HG02798 (cell line): Measurements from ENCODE around the gene CAMK2B.
A peak's percentile ranks its signal among the peaks of the same experiment; 100 is the strongest.

Experiments used
- ATAC-seq: cut with Tn5 transposase; IDR thresholded peaks from one replicate; pipeline ENCODE4 v1.9.1; 2021; ENCODE audit warnings: mild to moderate bottlenecking; ENCODE audit not compliant: unreplicated experiment, poor library complexity

CAMK2B gene

GRCh38 chr7:44310221-44310848 lies 15.1 kb downstream of the CAMK2B start:
- ATAC-seq = no peak

DNA sequence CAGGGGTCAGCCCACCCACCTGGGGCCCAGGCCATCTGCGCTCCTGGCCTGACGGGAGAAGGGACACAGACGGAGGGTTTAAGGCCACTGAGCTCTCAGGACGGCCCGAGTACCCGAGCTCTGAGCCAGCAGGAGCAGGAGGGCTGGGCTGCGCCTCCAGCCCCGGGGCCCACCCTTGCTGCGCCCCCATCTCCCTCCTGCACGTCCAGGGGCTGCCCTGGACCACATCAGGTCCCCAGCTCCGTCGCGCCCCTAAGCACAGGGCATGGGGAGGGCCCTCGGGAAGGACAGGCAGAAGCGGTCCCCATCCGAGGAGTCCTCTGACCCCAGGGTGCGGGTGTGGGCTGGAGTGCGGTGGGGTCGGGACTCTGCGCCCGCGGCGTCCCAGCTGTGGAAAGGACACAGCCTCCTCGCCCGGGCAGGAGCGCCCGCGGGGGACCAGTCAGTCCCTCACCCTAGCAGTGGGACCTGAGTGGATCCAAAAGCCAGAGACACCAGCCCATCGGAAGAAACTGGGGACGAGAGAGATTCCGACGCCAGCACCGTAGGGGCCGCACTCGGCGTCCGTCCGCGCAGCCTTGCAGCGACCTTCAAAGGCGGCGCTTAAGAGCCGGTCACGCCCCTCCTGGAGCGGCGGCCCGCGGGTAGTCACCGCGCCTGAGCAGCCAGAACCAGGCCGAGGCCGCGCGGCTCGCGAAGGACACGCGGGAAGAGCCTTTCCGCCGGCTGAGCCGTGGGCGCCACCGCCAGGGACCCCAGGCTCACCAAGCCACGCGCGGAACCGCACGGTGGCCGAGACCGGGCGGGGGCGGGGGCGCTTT lies 15.9 kb downstream of the CAMK2B start:
- ATAC-seq = peak; percentile 69

- no peak for ATAC-seq
Measured at GRCh38 chr7:44308596-44309270, 16.7 kb downstream of the CAMK2B start.

DNA sequence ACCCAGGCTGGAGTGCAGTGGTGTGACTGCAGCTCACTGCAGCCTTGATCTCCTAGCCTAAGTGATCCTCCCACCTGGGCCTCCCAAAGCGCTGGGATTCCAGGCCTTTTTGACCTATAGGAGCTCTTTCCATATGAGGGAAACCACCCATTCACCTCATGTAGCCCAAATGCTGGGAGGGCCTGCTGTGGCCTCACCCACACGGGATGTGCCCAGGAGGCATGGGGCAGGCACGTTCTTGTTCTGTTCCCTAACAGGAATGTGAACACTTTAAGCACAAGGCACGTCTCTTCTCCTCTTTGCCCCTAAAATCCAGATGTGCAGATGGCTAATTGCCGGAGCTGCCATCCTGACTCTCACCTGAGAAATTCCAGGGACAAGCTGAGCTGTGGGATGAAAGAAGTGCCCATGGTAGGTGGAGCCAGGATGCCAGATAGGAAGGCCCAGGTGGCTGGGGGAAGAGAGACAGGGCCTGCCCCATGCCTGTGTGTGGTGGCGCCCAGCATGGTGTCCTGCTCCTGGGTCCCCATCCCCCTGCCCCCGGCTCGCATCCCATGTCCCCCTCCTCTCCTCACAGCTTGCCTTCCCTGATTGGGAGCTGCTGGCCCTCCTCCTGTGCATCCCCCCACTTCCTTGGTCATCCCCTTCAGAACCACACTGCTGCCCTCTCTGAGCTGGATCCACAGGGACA lies 17.3 kb downstream of the CAMK2B start:
- ATAC-seq = no peak

- ATAC-seq = no peak
Measured at GRCh38 chr7:44307301-44307900, 18.0 kb downstream of the CAMK2B start.

- no peak for ATAC-seq
Measured at GRCh38 chr7:44306606-44307005, 18.8 kb downstream of the CAMK2B start.

DNA sequence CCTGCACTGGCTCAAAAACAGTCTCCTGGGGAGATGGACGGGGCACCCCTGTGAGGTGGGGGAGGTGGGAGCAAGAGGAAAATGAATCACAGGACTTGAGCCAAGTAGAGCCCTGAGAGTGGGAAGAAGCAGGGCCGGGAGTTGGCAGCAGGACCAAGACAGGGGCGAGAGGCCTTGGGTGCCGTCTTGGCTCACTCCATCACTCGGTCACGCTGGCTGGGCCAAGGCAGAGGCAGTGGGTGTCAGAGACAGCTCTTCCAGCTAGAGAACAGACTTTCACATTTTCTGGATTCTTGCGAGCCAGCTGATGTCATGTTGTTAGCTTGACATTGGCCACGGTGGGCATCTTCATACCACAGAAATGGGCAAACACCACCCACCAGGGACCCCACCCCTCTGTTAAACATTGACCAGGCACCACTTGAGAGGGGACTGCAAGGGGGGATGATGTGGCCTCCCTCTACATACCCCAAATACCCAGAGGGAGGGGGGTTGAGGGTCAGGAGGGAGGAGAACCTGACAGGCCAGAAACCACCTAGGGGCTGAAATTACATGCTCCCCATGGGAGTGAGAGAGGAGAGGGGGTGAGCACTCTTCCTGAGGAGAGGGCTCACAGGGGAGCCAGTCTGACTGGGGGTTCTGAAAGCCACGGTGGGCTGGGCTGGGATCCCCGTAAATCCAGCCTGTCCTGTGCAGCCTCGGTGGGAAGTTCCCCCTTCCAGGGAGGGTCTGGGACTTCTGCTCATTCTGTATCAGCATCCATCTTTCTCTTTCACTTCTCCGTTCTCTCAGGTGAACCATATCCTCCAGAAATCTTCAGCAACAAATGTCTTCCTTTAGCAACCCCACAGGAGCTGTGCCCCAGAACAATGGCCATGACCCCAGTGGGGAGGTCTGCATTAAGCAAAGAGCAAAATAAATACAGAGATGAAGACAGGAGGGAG lies 19.6 kb downstream of the CAMK2B start:
- no peak for ATAC-seq

GRCh38 chr7:44294325-44295069 lies 30.9 kb downstream of the CAMK2B start:
- ATAC-seq = no peak

- ATAC-seq = no peak
Measured at GRCh38 chr7:44293561-44294324, 31.7 kb downstream of the CAMK2B start.

GRCh38 chr7:44292876-44293560 lies 32.4 kb downstream of the CAMK2B start:
- no peak for ATAC-seq

GRCh38 chr7:44292420-44292817 lies 33.0 kb downstream of the CAMK2B start:
- ATAC-seq = no peak

GRCh38 chr7:44291733-44292419 lies 33.5 kb downstream of the CAMK2B start:
- no peak for ATAC-seq

DNA sequence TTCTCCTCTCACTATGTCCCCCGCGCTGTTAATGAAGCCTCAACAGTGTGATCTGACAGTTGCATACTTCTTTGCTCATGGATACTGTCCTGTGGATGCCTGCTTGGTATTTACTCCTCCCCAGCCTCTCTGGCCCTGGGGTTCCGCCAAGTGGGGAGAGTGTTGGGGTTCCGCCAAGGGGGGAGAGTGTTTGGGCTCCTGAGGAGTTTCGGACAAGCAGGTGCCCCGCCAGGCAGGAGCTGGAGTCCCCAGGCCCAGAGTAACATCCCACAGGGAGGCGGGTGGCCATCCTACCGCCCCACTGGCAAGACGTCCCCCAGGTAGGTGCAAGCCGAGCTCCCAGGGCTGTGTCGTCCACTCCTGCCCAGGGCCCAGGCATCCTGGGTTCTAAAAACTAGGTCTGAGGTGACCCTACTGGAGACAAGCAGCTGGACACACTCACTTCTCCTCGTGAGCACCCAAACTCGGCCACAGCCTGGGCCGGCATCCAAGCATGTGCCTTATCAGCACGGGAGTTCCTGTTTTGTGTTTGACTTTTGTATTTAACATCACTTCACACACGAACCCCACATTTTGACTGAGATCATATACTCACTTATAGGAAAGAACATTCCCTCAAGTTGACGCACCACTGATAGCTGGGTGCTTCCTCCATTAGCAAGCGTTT lies 34.2 kb downstream of the CAMK2B start:
- no peak for ATAC-seq

DNA sequence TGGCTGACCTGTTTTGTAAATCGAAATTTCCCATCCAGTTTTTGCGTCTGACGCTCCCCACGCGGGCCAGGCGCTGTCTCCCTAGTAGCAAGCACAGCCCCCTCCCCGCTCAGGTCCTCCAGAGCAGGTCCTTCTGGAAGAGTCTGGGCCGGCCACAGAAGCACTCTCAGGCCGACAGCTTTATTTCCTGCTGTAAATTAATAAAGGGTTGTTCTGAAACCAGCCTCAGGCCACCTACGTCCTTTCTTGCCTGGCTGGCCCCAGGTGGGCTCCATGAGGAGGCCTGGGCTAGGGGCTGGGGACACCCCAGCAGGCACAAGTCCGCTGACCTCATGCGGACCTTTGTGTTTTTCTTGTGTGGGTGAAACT lies 35.2 kb downstream of the CAMK2B start:
- no peak for ATAC-seq

GRCh38 chr7:44289341-44290251 lies 35.8 kb downstream of the CAMK2B start:
- no peak for ATAC-seq
